ENCODE measurements around the gene IGFLR1. TPM values are rescaled to one million over a fixed set of nuclear protein-coding genes. Genes with fewer than 3 reads are reported as not detected.

Gene IGFLR1
- total and polyA plus RNA-seq, 9 of the 15 experiments (the other 6 are each of a cell fraction or from before 2014, with no cell fraction given): 1.0 to 14.3 (median 4.6) TPM

DNA sequence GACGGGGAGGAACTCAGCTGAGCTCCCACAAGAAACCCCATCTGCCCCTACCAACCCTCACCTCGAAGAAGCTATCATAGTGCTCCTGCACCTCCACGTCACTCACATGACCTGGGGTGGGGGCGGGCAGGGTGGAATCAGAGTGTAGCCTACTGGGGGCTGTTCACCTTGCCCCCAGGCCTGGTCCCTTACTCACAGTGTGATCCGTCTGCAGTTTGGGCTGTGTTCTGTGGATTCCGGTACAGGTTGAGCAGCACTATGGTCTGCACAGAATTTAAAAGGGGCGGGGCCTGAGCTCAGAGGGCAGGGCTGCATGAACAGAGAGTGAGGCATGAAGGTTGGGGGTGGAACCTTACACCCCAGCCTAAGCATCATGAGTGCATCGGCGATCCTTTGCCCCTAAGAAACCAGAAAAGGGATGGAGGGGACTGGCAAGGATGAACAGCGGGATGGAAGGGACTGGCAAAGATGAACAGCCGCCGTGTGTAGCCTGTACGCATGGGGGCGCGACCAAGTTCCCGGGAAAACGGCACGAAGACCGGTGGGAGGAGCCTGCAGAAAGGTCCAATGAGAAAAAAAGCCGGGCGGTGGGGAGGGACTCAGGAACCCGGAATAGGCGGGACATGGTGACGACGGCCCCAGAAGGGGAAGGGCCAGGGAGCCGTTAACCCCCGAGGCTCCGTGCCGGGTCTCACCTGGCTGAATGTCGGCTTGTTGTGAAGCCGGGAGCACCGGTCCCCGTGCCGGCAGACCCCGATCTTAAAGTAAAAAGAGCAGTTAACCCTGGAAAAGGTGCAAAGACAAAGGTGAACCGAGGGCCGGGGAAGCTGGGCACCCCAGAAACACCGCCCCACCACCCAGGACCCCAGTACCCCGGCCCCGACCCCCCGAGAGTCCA, 2.4 kb upstream of the IGFLR1 start (continued):
- TF ChIP-seq, protein P1, sequence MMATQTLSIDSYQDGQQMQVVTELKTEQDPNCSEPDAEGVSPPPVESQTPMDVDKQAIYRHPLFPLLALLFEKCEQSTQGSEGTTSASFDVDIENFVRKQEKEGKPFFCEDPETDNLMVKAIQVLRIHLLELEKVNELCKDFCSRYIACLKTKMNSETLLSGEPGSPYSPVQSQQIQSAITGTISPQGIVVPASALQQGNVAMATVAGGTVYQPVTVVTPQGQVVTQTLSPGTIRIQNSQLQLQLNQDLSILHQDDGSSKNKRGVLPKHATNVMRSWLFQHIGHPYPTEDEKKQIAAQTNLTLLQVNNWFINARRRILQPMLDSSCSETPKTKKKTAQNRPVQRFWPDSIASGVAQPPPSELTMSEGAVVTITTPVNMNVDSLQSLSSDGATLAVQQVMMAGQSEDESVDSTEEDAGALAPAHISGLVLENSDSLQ (IDR thresholded peaks at IDR 0.05): peak; percentile 53; the same call in 1 of the 2 replicates
- TF ChIP-seq, protein P2, sequence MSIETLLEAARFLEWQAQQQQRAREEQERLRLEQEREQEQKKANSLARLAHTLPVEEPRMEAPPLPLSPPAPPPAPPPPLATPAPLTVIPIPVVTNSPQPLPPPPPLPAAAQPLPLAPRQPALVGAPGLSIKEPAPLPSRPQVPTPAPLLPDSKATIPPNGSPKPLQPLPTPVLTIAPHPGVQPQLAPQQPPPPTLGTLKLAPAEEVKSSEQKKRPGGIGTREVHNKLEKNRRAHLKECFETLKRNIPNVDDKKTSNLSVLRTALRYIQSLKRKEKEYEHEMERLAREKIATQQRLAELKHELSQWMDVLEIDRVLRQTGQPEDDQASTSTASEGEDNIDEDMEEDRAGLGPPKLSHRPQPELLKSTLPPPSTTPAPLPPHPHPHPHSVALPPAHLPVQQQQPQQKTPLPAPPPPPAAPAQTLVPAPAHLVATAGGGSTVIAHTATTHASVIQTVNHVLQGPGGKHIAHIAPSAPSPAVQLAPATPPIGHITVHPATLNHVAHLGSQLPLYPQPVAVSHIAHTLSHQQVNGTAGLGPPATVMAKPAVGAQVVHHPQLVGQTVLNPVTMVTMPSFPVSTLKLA (conservative IDR thresholded peaks at IDR 0.05): peak; percentile 70 to 88
- TF ChIP-seq ZNF384 (IDR thresholded peaks at IDR 0.05; ENCODE audit: low read depth, low read length): 0 out of 2 replicates have a peak, but pooled peaks have one; percentile 32
- TF ChIP-seq NFIC (IDR thresholded peaks at IDR 0.05): 0 out of 2 replicates have a peak, but pooled peaks have one; percentile 17
- TF ChIP-seq TEAD1 (CRISPR knock-in tag; IDR thresholded peaks at IDR 0.05): 0 out of 4 replicates have a peak, but pooled peaks of 1 of the 2 experiments have one; percentile 25
- no peak for TF ChIP-seq CAMTA2 (CRISPR knock-in tag; conservative IDR thresholded peaks at IDR 0.05)
- TF ChIP-seq, protein P3, sequence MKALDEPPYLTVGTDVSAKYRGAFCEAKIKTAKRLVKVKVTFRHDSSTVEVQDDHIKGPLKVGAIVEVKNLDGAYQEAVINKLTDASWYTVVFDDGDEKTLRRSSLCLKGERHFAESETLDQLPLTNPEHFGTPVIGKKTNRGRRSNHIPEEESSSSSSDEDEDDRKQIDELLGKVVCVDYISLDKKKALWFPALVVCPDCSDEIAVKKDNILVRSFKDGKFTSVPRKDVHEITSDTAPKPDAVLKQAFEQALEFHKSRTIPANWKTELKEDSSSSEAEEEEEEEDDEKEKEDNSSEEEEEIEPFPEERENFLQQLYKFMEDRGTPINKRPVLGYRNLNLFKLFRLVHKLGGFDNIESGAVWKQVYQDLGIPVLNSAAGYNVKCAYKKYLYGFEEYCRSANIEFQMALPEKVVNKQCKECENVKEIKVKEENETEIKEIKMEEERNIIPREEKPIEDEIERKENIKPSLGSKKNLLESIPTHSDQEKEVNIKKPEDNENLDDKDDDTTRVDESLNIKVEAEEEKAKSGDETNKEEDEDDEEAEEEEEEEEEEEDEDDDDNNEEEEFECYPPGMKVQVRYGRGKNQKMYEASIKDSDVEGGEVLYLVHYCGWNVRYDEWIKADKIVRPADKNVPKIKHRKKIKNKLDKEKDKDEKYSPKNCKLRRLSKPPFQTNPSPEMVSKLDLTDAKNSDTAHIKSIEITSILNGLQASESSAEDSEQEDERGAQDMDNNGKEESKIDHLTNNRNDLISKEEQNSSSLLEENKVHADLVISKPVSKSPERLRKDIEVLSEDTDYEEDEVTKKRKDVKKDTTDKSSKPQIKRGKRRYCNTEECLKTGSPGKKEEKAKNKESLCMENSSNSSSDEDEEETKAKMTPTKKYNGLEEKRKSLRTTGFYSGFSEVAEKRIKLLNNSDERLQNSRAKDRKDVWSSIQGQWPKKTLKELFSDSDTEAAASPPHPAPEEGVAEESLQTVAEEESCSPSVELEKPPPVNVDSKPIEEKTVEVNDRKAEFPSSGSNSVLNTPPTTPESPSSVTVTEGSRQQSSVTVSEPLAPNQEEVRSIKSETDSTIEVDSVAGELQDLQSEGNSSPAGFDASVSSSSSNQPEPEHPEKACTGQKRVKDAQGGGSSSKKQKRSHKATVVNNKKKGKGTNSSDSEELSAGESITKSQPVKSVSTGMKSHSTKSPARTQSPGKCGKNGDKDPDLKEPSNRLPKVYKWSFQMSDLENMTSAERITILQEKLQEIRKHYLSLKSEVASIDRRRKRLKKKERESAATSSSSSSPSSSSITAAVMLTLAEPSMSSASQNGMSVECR (CRISPR knock-in tag; IDR thresholded peaks at IDR 0.05): 0 out of 2 replicates have a peak, but pooled peaks have one; percentile 4
- TF ChIP-seq SUPT5H (IDR thresholded peaks at IDR 0.05): peak; percentile 79
- TF ChIP-seq CREM (IDR thresholded peaks at IDR 0.05; ENCODE audit: low read depth): peak; percentile 54
- peak; percentile 67; the same call in 1 of the 2 replicates for TF ChIP-seq HDAC2 (IDR thresholded peaks at IDR 0.05)
- TF ChIP-seq SPI1 (IDR thresholded peaks at IDR 0.05; ENCODE audit: borderline replicate concordance, low read depth, low read length): peak; percentile 75; the same call in 1 of the 2 replicates
- TF ChIP-seq FOXM1 (IDR thresholded peaks at IDR 0.05; ENCODE audit: low read depth): peak; percentile 53; the same call in 1 of the 2 replicates
- no peak for TF ChIP-seq FOXM1 (CRISPR knock-in tag; IDR thresholded peaks at IDR 0.05; ENCODE audit: low read depth)
